Measurements from ENCODE around the gene LYSMD4. TPM values are rescaled to one million over a fixed set of nuclear protein-coding genes. Genes with fewer than 3 reads are reported as not detected.

LYSMD4 gene
- total and polyA plus RNA-seq, 2 of the 13 experiments (the other 11 are each of a cell fraction or from before 2014, with no cell fraction given): 7.4 to 8.5 TPM

GRCh38 chr15:99755692-99756409, 22.6 kb upstream of the LYSMD4 start (continued):
- TF ChIP-seq THAP11 (CRISPR knock-in tag; IDR thresholded peaks at IDR 0.05) (0 out of 2 replicates have a peak, but pooled peaks have one; percentile 31), ZNF343 (CRISPR knock-in tag; IDR thresholded peaks at IDR 0.05) (no peak), DR1 (CRISPR knock-in tag; IDR thresholded peaks at IDR 0.05) (no peak), SOX6 (IDR thresholded peaks at IDR 0.05) (no peak), SOX6 (CRISPR knock-in tag; IDR thresholded peaks at IDR 0.05) (no peak), MXD4 (CRISPR knock-in tag; IDR thresholded peaks at IDR 0.05) (no peak), ELF3 (CRISPR knock-in tag; IDR thresholded peaks at IDR 0.05) (peak; percentile 44; the same call in 1 of the 2 replicates), BHLHE40 (IDR thresholded peaks at IDR 0.05; ENCODE audit: low read length) (no peak), POLR2AphosphoS2 (IDR thresholded peaks at IDR 0.05; ENCODE audit: low read depth, low read length) (no peak), ZMAT3 (CRISPR knock-in tag; conservative IDR thresholded peaks at IDR 0.05) (0 out of 2 replicates have a peak, but pooled peaks have one; percentile 29), ZBTB39 (CRISPR knock-in tag; IDR thresholded peaks at IDR 0.05) (no peak), PRDM10 (CRISPR knock-in tag; IDR thresholded peaks at IDR 0.05; ENCODE audit: low read depth) (no peak), SIN3A (IDR thresholded peaks at IDR 0.05; ENCODE audit: borderline replicate concordance, low read depth, low read length) (no peak), MIXL1 (CRISPR knock-in tag; IDR thresholded peaks at IDR 0.05) (peak; percentile 36; the same call in 1 of the 2 replicates), ZNF546 (CRISPR knock-in tag; conservative IDR thresholded peaks at IDR 0.05) (no peak), HNRNPL (IDR thresholded peaks at IDR 0.05; ENCODE audit: low read depth, low read length) (no peak), ATF4 (CRISPR knock-in tag; IDR thresholded peaks at IDR 0.05) (no peak), PPARG (CRISPR knock-in tag; conservative IDR thresholded peaks at IDR 0.05) (0 out of 2 replicates have a peak, but pooled peaks have one; percentile 18), ZEB1 (IDR thresholded peaks at IDR 0.05; ENCODE audit: insufficient replicate concordance, low read depth) (no peak), MTERF4 (CRISPR knock-in tag; IDR thresholded peaks at IDR 0.05) (no peak), ERF (CRISPR knock-in tag; IDR thresholded peaks at IDR 0.05) (0 out of 2 replicates have a peak, but pooled peaks have one; percentile 28), CTCF (CRISPR knock-in tag; IDR thresholded peaks at IDR 0.05) (peak; percentile 88)

All from HepG2 (cell line).